ENCODE measurements around the gene TRABD2B.

DNA sequence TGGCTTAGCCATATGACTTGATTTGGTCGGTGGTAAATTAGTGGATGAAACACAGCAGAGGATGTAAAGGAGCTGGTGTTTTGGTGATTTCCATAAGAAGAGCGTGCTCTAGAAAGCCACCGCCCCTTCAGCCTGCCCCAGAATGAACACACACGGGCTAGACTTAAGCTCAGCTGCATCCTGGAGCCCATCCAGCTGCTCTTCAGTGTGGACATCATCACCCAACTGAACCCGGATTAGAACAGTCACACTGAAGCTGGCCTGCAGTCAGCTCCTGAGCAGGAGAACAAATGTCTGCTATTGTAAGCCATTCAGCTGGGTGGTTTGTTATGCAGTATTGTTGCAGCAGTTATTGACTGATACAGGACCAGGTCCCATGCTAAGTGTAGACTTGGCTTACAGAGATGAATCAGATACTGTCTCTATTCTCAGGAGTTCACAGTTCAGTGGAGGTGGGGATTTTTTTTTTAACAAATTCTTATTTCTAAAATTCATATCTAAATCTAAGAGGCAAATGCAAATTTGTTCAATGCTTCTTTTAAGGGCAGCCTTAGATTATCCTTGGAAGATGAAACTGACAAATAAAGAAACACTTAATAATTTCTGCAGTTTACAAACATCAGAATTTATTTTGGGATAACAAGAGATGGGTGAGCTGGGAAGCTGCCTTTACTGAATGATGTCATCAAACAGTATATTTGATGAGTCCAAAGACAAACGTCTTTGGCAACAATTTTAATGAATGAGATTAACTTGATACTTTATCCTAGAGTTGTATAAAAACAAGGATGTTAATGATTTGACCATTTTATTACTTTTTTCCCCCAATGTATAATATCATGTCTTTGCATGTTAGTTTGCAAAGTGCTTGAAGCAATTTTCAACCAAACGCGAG, 251.2 kb downstream of the TRABD2B start:
- TF ChIP-seq, protein P1, sequence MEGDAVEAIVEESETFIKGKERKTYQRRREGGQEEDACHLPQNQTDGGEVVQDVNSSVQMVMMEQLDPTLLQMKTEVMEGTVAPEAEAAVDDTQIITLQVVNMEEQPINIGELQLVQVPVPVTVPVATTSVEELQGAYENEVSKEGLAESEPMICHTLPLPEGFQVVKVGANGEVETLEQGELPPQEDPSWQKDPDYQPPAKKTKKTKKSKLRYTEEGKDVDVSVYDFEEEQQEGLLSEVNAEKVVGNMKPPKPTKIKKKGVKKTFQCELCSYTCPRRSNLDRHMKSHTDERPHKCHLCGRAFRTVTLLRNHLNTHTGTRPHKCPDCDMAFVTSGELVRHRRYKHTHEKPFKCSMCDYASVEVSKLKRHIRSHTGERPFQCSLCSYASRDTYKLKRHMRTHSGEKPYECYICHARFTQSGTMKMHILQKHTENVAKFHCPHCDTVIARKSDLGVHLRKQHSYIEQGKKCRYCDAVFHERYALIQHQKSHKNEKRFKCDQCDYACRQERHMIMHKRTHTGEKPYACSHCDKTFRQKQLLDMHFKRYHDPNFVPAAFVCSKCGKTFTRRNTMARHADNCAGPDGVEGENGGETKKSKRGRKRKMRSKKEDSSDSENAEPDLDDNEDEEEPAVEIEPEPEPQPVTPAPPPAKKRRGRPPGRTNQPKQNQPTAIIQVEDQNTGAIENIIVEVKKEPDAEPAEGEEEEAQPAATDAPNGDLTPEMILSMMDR (IDR thresholded peaks at IDR 0.05): no peak
- no peak for TF ChIP-seq POLR2A (IDR thresholded peaks at IDR 0.05)
